Body of pancreas (tissue), 4 donors: ENCODE data around the gene TSTD2.

Source experiments
- CTCF ChIP-seq, 7 experiments: fragments of 450-650 bp in 4 of 7; fragments of 200-600 bp in 3 of 7; sonication (generic) in 3 of 7; IDR thresholded peaks; one replicate each; pipeline ENCODE4 v1.5.1; 2016 to 2019; ENCODE audit warnings: antibody characterized with exemption in 7 of 7
- POLR2A ChIP-seq, 3 donors: fragments of 450-650 bp; IDR thresholded peaks; one replicate each; pipeline ENCODE4 v1.6.1; 2016; ENCODE audit warnings: antibody characterized with exemption in 3 of 3, mild to moderate bottlenecking in 2 of 3

DNA sequence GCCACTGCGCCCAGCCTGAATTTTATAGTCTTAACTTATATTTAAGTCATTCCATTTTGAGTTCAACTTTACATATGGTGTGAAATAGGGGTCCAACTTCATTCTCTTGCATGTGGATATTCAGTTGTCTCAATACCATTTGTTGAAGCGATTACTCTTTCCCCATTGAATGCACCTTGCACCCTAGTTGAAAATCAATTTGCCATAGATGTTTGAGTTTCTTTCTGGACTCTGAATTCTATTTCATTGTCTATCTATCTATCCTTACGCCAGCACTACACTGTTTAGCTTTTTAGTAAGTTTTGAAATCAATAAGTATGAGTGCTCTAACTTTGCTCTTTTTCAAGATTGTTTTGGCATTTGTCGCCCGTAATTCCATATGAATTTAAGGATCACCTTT lies 81.9 kb downstream of the TSTD2 start:
- TF ChIP-seq CTCF (IDR thresholded peaks at IDR 0.05) (no peak), POLR2A (IDR thresholded peaks at IDR 0.05) (no peak)
